ENCODE results near the gene ATPAF2. TPM values are rescaled to one million over a fixed set of nuclear protein-coding genes. Genes with fewer than 3 reads are reported as not detected.

ATPAF2 gene
- total and polyA plus RNA-seq, 9 donors: 5.5 to 34.5 (median 15.5) TPM

DNA sequence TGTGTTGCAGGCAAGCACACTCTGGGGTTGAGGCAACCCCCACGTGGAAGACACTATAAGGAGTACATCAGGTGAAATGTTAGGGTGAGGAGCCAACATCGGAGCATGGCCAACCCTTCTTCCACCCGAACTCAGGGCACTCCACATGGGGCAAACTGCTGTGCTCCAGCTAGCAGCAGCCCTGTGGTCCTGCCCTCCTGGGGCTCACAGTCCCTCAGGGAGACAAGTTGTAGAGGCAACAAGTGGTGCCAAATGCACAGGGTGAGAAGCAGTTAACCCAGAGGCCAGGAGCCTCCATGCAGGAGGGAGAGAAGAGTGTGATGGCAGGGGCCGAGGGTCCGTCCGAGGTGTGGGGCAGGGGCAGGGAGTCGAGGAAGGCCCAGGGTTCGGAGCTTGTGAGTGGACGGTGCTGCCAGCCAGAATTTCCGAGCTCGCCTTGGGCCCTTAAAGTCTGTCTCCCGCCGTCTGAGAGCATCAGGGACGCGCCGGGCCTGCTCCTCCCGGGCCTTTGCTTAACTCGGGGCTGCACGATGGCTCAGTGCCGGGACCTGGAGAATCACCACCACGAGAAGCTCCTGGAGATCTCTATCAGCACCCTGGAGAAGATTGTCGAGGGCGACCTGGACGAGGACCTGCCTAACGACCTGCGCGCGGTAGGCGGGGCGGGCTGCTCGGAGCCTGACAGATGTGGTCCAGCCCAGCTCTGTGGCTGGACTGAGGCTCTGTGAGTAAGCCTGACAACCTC is 32.3 kb downstream of the ATPAF2 start:
- intact Hi-C loops (cut with DNase I): no loop called here
- H3K9me3 ChIP-seq: no peaks in the 10 kb centered on the region
- TF ChIP-seq EP300 (IDR thresholded peaks at IDR 0.05) (no peak), POLR2A (IDR thresholded peaks at IDR 0.05) (no peak)
- TF ChIP-seq, protein P1, sequence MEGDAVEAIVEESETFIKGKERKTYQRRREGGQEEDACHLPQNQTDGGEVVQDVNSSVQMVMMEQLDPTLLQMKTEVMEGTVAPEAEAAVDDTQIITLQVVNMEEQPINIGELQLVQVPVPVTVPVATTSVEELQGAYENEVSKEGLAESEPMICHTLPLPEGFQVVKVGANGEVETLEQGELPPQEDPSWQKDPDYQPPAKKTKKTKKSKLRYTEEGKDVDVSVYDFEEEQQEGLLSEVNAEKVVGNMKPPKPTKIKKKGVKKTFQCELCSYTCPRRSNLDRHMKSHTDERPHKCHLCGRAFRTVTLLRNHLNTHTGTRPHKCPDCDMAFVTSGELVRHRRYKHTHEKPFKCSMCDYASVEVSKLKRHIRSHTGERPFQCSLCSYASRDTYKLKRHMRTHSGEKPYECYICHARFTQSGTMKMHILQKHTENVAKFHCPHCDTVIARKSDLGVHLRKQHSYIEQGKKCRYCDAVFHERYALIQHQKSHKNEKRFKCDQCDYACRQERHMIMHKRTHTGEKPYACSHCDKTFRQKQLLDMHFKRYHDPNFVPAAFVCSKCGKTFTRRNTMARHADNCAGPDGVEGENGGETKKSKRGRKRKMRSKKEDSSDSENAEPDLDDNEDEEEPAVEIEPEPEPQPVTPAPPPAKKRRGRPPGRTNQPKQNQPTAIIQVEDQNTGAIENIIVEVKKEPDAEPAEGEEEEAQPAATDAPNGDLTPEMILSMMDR (IDR thresholded peaks at IDR 0.05): no peak
- 67 to 81% (median 76%) methylated on average over 23 to 31 of the region's 31 CpGs for WGBS, 3 donors
- no peak for DNase-seq
- H3K36me3 ChIP-seq: no peaks in the 10 kb centered on the region
- no peaks in the 10 kb centered on the region for H3K27me3 ChIP-seq
- H3K4me1 ChIP-seq (ENCODE audit: insufficient read depth): no peaks in the 10 kb centered on the region
- H3K4me3 ChIP-seq: no peak overlapping the region
- H3K27ac ChIP-seq: no peak overlapping the region

DNA sequence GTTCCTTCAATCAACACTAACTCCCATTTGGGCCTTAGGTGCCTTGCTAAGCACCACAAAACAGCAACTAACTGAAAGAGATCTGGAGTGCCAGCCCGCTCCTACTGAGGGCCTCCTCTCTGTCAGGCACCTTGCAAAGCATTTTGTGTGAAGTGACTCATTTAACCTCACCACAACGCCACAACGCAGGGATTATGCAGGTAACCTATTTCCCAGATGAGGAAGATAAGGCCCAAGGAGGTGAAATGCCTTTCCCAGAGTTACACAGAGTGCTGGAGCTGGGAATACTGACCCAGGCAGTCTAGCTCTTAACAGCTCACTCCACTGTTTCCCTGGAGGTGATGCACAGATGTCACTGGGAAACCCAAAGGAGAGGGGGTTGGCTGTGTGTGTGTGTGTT is 33.5 kb downstream of the ATPAF2 start:
- WGBS, 3 donors: 85 to 90% (median 88%) methylated on average over 3 of the region's 3 CpGs
- DNase-seq: no peak
- Histone ChIP-seq H3K27me3 (no peaks in the 10 kb centered on the region), H3K9me3 (no peaks in the 10 kb centered on the region), H3K4me3 (no peak overlapping the region), H3K36me3 (no peaks in the 10 kb centered on the region), H3K27ac (no peak overlapping the region), H3K4me1 (ENCODE audit: insufficient read depth) (no peaks in the 10 kb centered on the region)
- intact Hi-C loops (cut with DNase I): no loop called here
- TF ChIP-seq, protein P1 (IDR thresholded peaks at IDR 0.05): no peak
- TF ChIP-seq POLR2A (IDR thresholded peaks at IDR 0.05) (no peak), EP300 (IDR thresholded peaks at IDR 0.05) (no peak)

DNA sequence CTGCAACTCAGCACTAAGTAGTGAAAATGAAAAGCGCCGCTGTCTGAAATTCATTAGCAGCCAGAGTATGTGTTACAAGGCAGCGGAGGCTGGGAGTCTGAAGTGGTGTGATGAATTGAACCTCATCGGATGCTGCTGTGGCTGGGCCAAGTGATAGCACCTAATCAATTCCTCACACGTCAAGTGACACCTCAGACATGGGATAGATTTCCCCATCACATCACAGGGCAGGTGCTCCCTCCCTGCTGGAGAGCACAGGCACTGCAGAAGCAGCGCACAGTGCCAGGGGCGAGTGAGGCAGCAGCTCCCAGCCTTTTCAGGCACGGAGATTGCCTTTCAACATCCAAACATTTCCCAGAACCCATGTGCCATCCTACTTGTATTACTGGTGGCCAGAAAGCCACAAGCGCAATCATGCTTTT is 34.1 kb downstream of the ATPAF2 start:
- Histone ChIP-seq H3K36me3 (no peaks in the 10 kb centered on the region), H3K9me3 (no peaks in the 10 kb centered on the region), H3K27me3 (no peaks in the 10 kb centered on the region), H3K4me3 (no peak overlapping the region), H3K4me1 (ENCODE audit: insufficient read depth) (no peaks in the 10 kb centered on the region), H3K27ac (no peak overlapping the region)
- intact Hi-C loops (cut with DNase I): no loop called here
- DNase-seq: no peak
- 81 to 84% (median 84%) methylated on average over 9 of the region's 9 CpGs for WGBS, 3 donors
- no peak for TF ChIP-seq EP300 (IDR thresholded peaks at IDR 0.05)
- TF ChIP-seq POLR2A (IDR thresholded peaks at IDR 0.05): no peak
- TF ChIP-seq, protein P1 (IDR thresholded peaks at IDR 0.05): no peak

DNA sequence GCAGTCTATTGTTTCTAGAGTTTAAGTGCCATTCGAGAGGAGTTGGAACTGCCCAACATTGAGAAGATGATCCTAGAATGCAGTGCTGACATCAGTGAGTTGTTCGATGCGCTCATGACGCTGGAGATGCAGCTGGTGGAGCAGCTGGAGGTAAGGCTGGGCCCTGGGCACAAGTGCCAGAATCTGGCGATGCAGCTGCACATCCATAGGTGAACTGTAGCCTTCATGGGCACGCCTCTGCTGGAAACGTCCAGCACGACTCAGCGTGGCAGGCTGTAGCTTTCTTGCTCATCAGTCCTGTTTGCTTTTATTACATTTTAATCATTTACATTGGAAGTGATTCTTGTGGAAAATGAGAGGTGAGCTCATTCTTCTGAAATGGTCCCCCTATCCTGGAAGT is 34.6 kb downstream of the ATPAF2 start:
- no peaks in the 10 kb centered on the region for H3K27me3 ChIP-seq
- intact Hi-C loops (cut with DNase I): no loop called here
- 79 to 86% (median 84%) methylated on average over 9 of the region's 9 CpGs for WGBS, 3 donors
- TF ChIP-seq EP300 (IDR thresholded peaks at IDR 0.05) (no peak), POLR2A (IDR thresholded peaks at IDR 0.05) (no peak)
- TF ChIP-seq, protein P1 (IDR thresholded peaks at IDR 0.05): no peak
- H3K4me3 ChIP-seq: no peak overlapping the region
- H3K27ac ChIP-seq: no peak overlapping the region
- no peaks in the 10 kb centered on the region for H3K9me3 ChIP-seq
- no peak for DNase-seq
- H3K4me1 ChIP-seq (ENCODE audit: insufficient read depth): no peaks in the 10 kb centered on the region
- H3K36me3 ChIP-seq: no peaks in the 10 kb centered on the region
